Measurements from ENCODE around the gene KIF11. TPM values are rescaled to one million over a fixed set of nuclear protein-coding genes. Genes with fewer than 3 reads are reported as not detected.

Gene KIF11
- total RNA-seq, 1 donor from 2014 or later: 1.8 TPM

DNA sequence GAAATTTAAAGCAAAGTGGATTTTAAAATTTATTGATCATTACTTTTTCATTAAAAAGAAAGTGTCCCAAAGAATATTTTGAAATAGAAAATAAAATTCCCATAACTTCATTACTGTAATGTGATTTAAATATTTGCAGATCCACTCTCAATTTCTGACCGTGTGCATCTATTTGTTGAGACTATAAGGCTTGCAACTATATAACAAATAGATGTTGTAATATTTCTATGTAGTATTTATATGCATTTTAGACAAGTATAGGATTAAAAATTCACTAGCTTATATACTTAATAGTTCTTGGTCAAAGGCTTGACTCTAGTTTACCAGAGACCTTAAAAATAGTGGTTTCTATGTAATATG is 100.6 kb downstream of the KIF11 start:
- DNase-seq (no peak), ATAC-seq (no peak)
- Histone ChIP-seq H3K4me3 (no peak overlapping the region), H3K36me3 (peaks cover 24% of the 10 kb centered on the region), H3K4me1 (peaks cover 36% of the 10 kb centered on the region), H3K27me3 (ENCODE audit: low read depth) (peaks cover 17% of the 10 kb centered on the region), H3K9me3 (no peaks in the 10 kb centered on the region), H3K27ac (no peak overlapping the region)
- intact Hi-C loops (cut with DNase I): no loop called here
- TF ChIP-seq, protein P1, sequence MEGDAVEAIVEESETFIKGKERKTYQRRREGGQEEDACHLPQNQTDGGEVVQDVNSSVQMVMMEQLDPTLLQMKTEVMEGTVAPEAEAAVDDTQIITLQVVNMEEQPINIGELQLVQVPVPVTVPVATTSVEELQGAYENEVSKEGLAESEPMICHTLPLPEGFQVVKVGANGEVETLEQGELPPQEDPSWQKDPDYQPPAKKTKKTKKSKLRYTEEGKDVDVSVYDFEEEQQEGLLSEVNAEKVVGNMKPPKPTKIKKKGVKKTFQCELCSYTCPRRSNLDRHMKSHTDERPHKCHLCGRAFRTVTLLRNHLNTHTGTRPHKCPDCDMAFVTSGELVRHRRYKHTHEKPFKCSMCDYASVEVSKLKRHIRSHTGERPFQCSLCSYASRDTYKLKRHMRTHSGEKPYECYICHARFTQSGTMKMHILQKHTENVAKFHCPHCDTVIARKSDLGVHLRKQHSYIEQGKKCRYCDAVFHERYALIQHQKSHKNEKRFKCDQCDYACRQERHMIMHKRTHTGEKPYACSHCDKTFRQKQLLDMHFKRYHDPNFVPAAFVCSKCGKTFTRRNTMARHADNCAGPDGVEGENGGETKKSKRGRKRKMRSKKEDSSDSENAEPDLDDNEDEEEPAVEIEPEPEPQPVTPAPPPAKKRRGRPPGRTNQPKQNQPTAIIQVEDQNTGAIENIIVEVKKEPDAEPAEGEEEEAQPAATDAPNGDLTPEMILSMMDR (IDR thresholded peaks at IDR 0.05): no peak

DNA sequence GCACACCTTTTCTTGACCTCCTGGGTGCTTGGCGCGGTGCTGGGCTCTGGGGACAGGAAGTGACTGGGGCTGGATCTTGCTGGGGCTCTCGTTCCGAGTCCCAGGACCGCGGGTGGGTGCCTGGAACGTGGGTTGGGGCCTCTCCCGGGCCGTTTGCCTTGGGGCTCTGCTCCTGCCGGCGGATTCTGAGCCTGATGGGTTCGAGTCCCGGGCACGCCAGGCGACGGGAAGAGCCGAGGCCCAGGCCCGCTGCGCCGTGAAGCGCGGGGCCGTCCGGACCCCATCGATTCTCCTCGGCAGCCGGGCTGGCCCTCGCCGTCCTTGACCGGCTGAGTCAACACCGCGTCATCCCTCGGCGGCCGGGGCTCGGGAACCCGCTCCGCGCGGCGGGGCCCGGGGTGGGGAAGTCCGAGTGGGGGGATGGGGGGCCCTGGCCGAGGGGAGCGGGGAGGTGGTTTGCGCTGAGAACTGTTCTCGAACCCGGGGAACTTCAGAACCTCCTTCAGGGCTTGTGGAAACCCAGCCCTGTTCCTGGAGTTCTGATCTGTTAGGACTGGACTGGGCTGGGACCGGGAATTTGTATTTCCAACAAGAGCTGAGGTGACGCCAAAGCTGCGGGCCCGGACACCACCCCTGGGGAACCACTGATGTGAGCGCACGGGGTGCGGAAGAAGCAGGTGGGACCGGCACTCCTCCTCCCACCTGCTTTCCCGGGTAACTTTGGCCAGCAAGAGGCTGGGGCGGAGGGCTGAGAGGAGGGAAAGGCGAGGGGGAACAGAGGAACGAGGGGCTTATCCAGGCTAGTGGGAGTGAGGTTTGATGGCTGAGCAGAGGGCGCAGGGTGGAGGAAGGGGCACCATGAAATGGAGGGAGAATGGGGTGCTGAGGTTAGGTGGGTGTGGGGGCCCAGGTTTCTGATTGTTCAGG is 103.0 kb downstream of the KIF11 start:
- Histone ChIP-seq H3K9me3 (no peaks in the 10 kb centered on the region), H3K36me3 (peaks cover 24% of the 10 kb centered on the region), H3K4me1 (peaks cover 41% of the 10 kb centered on the region), H3K27me3 (ENCODE audit: low read depth) (peaks cover 21% of the 10 kb centered on the region), H3K4me3 (no peak overlapping the region), H3K27ac (no peak overlapping the region)
- peak in 1 of 2 donors; percentile 8 for ATAC-seq
- TF ChIP-seq, protein P1 (IDR thresholded peaks at IDR 0.05): no peak
- DNase-seq: no peak
- intact Hi-C loops (cut with DNase I): no loop called here

DNA sequence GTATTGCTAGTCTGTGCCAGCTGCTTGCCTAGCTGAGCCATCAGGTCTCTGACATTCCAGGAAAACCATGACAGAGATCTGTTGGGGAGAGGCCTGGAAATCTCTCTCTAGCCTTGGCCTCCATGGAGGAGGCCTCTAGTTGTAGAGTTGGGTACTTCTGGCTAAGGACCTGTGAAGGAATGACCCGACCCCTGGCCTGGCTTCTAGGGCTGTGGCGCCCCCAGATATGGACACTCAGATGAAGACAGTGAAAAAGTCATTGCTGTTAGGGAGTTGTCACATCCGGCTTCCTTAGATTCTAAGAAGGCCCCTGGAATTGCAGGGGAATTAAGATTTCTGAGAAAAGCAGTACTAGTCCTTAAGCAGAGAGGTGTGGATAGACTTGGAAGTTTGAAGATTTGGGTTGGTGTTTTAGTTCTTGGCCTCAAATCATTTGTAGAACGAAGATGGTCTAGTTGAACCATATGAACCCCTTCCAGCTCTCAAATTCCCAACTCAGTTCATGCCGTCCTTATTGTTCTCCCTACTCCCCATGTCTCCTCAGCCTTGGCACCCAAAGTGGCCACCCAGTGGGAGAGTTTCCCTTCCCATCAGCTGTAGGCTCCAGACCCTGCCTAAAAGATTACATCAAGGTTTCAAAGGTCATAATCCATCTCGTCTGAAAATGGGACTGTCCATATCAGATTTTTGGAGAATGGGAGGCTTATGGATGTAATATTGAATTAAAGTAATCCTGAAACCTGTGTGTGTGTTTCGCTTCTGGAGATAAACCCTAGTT is 103.9 kb downstream of the KIF11 start:
- peaks cover 24% of the 10 kb centered on the region for H3K36me3 ChIP-seq
- no peak overlapping the region for H3K4me3 ChIP-seq
- TF ChIP-seq, protein P1 (IDR thresholded peaks at IDR 0.05): no peak
- no peaks in the 10 kb centered on the region for H3K9me3 ChIP-seq
- intact Hi-C loops (cut with DNase I): no loop called here
- H3K4me1 ChIP-seq: peaks cover 38% of the 10 kb centered on the region
- ATAC-seq (no peak), DNase-seq (no peak)
- peaks cover 21% of the 10 kb centered on the region for H3K27me3 ChIP-seq (ENCODE audit: low read depth)
- H3K27ac ChIP-seq: no peak overlapping the region

DNA sequence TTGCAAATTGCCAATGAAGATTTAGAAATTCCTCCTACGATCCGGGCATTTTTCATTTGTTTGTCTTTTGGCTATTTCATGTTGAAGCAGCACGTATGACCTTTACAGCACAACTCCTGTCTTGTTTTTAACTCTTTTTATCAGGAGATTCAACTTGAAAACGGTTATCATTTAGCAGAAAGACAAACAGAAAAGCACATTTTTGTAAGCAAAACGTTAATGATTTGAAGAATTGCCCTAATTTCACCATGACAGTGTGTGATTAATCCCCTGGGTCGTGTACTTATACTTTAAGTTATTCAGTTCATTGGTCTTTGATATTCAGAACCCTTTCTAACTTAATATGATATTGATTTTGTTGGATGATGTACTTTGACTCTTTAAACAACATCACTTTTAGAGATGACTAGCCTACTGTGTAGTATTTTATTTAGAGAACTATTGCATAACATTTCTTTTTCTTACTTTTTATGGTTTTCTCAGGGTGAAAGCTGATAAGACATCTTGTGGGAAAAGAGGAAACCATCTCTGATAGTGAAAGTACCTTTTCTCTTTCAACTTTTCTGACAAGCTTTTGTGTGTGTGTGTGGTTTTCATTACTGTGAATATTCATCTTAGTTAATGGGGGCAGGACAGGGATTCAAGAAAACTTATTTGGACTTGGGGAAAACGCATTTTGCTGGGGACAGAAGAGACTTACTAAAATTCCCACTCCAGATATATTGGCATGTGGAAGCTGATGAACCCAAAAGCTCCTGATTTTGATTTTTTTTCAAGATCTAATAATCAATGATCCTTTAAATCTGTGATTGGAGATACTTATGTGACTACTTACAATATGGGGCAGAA is 105.0 kb downstream of the KIF11 start:
- DNase-seq: no peak
- peaks cover 24% of the 10 kb centered on the region for H3K36me3 ChIP-seq
- intact Hi-C loops (cut with DNase I): no loop called here
- TF ChIP-seq, protein P1 (IDR thresholded peaks at IDR 0.05): no peak
- no peaks in the 10 kb centered on the region for H3K9me3 ChIP-seq
- ATAC-seq: no peak
- no peak overlapping the region for H3K4me3 ChIP-seq
- H3K27me3 ChIP-seq (ENCODE audit: low read depth): peaks cover 21% of the 10 kb centered on the region
- peaks cover 30% of the 10 kb centered on the region for H3K4me1 ChIP-seq
- no peak overlapping the region for H3K27ac ChIP-seq

DNA sequence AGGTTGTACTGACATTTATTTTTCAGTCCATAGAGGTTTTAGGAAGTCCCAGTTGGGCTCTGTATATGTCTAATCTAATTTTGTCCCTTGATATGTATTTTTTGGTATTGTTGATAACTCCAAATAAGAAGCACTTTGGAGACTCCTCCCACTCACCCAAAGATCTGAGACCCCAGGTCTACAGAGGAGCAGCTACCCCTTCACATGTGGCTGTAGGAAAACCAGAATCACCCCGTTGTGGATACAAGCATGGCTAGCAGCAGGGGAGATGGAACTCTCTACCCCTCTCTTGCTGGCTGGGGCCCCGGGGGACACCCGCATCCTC is 106.2 kb downstream of the KIF11 start:
- Histone ChIP-seq H3K4me1 (peaks cover 22% of the 10 kb centered on the region), H3K36me3 (peaks cover 20% of the 10 kb centered on the region), H3K9me3 (no peaks in the 10 kb centered on the region), H3K27me3 (ENCODE audit: low read depth) (peaks cover 21% of the 10 kb centered on the region), H3K4me3 (peak overlapping the region; percentile 49), H3K27ac (peak overlapping the region; percentile 43)
- intact Hi-C loops (cut with DNase I): no loop called here
- TF ChIP-seq, protein P1 (IDR thresholded peaks at IDR 0.05): no peak
- no peak for DNase-seq
- peak in 1 of 2 donors; percentile 44 for ATAC-seq

Data from lower lobe of right lung (tissue), 2 donors.